Endothelial cell of umbilical vein (primary cell): Measurements from ENCODE around the gene PRR15.

Experiments
- EZH2 ChIP-seq: IDR thresholded peaks from 2 replicates; pipeline ENCODE4 v1.6.1; 2012; ENCODE audit warnings: borderline replicate concordance, low read depth, mild to moderate bottlenecking, moderate library complexity, low read length, inconsistent platforms; ENCODE audit not compliant: severe bottlenecking
- POLR2A ChIP-seq: IDR thresholded peaks from 2 replicates; pipeline ENCODE4 v1.6.1; 2012; ENCODE audit warnings: low read depth, mild to moderate bottlenecking, control low read depth, low read length

DNA sequence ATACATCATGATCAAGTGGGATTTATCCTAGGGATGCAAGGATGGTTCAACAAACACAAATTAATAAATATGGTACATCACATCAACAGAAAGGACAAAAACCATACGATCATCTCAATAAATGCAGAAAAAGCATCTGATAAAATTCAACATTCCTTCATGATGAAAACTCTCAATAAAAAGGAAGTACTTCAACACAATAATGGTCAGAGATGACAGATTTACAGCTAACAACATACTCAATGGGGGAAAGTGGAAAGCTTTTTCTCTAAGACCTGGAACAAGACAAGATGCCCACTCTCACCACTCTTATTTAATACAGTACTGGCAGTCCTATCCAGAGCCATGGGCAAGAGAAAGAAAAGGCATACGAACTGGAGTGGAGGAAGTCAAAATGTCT lies 39.9 kb upstream of the PRR15 start:
- TF ChIP-seq EZH2 (no peak), POLR2A (no peak)
